Activated T-helper 9 cell treated with anti-CD3 and anti-CD28 coated beads, Interleukin-2, amount 50 U/mL, for 16 hours (primary cell): Measurements from ENCODE around the gene PTPRN2.
"Not testable (repeated sequence)": the region's sequence is repeated elsewhere in the genome, so short reads cannot be mapped to it uniquely, and the experiment has no call there.

Source experiments
- DNase-seq: peaks from one replicate; pipeline ENCODE4 v3.0.0-alpha.2; 2020; ENCODE audit warnings: low read depth

Gene PTPRN2

DNA sequence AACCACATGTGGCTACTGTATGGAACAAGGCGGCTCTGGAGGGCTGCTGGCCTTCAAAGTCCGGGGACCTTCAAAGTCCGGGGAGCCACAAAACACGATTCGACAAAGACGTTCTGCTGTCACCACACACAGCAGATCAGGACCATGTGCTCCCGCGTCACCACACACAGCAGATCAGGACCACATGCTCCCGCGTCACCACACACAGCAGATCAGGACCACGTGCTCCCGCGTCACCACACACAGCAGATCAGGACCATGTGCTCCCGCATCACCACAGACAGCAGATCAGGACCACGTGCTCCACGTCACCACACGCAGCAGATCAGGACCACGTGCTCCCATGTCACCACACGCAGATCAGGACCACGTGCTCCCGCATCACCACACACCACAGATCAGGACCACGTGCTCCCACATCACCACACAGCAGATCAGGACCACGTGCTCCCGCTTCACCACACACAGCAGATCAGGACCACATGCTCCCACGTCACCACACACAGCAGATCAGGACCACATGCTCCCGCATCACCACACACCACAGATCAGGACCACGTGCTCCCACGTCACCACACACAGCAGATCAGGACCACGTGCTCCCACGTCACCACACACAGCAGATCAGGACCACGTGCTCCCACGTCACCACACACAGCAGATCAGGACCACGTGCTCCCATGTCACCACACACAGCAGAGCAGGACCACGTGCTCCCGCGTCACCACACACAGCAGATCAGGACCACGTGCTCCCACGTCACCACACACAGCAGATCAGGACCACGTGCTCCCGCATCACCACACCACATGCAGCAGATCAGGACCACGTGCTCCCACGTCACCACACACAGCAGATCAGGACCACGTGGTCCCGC lies 1024.9 kb downstream of the PTPRN2 start:
- not testable (repeated sequence) for DNase-seq

DNA sequence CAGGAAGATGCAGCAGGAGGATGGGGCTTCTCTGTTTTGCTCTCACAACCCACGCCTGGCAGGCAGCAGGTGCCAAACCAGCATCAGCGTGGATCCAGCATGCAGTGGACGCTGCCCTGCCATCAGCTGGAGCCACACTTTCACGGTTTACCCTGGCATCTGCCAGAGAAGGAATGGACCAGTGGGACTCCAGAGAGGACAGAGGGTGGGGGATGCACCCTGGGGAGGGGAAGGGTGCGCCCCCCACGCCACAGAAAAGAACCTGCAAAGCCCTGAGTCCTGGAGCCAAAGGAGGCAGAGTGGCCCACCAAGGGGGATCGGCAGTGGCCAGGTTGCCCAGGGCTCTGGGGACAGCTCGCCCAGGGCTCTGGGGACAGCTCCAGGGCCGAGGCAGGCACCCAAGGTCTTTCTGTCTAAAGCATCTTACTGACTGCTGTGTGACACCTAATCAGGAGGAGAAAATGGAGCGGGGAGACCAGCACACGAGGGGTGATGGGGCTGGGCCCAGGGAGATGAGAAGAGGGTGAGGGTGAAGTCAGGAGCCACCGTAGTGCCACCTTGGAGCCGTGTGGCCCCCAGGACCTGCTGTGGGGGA lies 1025.7 kb downstream of the PTPRN2 start:
- DNase-seq, result no peak

DNA sequence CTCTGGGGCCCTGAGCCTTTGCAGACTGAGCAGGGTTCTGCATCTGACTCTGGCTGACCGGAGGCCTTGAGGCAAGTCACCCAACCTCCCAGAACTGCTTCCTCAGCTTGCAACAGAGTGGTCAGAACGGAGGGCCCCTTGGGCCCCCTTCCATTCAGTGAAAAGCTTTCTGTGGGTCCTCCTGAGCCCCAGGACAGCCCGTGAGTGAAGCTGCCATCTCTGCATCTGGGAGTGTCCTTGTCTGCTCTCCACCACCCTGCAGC lies 1026.2 kb downstream of the PTPRN2 start:
- no peak for DNase-seq

DNA sequence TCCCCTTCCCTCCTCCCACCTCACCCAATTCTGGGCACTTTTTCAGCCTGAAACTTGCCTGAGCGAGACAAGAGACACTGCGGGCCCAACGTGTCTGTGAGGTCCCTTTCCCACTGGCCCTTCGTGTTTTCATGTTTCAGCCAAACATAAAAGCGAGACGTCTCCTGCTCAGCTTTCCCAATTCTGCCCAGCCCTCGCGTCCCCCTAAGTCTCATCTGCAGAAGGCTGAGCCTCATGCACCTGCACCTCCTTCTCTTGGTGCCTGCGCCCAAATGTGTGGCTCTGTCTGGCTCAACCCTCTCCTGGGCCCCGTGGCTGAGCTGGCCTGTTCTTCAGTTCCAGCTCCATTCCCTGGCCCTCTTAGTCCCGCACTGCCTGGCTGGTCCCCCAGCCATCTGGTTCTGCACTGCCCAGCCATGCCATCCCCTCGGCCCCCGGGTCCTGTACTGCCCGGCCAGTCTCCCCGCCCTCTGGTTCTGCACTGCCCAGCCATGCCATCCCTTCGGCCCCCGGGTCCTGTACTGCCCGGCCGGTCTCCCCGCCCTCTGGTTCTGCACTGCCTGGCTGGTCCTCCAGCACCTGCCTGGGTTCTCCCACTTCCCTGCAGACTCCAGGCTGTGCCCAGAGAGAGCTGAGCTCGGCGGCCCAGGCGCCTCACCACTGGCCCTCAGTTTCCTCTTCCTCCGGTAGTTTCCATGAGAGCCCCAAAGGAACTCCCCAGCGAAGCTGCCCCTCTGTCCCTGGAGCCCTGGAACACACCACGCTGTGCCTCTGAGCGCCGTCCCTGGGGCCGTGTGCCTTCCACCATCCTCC lies 1026.7 kb downstream of the PTPRN2 start:
- no peak for DNase-seq

DNA sequence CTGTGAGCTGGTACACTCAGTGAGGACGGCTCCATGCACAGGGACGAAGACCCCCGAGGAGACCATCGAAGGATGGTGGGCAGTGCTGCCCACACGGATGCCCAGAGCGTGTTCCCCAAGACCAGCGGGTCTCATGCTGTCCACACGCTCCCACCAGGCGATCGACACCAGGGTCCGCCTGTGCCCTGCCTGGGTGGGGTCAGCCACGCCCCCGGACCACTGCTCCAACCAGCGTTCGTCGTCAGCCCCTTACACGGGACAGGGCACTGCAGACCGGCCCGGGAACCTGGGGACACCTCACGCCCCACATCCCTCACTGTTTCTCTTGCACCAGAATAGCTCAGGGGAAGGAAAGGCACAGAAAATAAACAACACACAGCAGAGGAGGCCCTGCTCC lies 1027.4 kb downstream of the PTPRN2 start:
- DNase-seq, result no peak

DNA sequence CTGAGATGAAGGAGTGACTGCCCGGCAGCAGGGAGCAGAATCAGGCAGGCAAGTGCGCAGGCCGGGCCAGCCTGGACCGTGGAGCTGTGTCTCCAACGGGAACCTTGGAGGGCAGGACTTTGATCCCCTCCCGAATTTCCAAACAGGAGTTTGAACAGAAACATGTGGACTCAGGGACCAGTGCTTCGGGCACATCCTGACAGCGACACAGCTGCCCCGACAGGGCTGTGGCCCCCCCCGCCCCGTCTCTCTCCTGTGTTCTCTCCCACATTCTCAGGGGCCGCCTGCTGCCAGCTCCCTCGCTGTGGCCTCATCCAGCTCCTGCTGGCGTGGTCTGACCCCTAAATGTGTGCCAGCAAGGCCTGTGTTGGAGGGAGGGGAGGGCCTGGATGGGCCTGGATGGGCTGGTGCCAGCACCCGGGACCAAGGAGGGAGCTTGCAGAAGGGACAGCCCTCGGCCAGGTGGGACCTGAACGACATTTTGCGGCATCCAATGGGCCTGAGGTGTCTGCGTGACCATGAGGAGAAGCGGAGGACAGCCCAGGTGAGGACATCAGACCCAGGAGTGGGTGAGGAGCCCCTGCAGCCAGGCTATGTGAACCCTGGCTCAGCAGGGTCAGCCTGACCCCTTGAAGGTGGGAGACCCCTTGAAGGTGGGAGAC lies 1027.9 kb downstream of the PTPRN2 start:
- DNase-seq, result no peak

DNA sequence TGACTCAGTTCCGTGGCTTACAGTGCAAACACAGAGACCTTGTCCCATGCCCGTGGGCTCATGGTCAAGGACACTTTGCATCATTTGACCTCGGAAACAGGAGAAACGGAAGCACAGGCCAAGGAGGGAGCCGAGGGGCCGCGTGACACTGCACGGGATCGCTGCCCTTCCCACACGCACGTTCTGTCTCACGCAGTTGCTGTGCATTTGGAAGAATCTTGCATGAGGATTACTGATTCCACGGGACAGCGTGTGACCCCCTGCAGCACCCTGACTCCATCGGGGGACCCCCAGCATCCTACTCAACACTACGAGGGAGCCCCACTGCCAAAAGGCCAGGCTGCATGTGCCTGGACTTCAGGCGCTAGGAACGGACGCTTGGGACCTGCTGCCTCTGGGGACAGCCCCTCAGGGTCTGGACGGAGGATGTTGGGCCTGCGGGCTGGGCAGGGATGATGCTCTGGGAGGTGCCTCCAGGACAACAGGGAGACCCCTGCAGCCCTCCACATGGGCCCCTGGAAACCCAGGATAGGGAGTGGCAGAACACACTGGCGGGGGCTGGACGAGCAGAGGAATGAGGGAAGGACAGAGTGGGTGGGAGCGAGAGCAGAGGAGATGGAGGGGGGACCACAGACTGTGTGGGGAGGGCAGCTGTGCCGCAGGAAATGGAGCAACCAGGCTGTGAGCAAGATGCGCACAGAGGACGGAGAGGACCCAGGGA lies 1028.6 kb downstream of the PTPRN2 start:
- DNase-seq, result no peak

DNA sequence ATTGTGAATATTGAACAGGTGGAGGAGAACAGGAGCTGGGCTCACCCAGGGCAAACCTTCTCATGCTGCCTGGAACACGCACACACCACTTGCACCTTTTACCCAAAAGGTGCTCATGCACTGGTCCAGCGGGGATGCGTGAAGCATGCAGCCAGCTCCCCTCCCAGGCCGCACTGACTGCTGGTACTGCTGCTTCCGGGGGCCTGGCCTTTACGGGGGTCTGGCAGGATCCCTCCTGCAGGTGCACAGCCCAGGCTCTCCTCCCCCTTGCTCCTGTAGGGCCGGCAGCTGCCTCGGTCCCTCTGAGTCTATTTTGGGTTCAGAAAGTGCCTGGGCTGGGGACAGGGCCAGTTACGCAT lies 1029.1 kb downstream of the PTPRN2 start:
- DNase-seq, result no peak

DNA sequence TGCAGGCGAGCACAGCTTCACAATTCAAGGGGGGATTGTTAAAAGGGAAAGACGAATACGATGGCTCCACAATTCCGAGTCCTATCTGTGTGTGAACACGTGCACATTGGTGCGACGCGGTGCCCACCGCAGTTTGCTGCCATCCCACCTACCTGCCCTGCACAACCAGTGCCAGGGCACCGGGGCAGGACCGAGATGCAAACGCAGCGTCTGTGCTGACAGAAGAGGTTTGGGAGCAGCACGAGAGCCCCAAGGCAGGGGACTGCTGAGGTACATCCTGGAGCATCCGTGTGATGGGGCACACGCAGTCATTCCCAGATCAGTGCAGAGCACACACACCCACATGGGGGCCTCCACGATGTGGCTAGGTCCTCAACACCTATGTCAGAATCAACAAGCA lies 1029.6 kb downstream of the PTPRN2 start:
- DNase-seq, result no peak

DNA sequence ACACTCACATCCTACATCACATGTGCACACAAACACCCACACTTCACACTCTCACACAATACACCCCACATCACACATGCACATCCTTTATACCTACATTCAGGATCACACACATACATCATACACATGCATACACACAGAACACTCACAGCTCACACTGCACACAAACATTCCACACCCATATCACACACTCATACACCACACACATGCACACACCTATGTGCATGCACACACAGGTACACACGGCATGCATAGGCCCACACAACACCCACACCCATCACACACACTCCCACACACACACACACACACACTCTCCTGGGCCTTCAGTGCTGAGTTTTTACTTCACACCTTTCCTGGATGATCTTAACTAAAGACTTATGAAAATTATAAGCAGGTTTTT lies 1030.4 kb downstream of the PTPRN2 start:
- no peak for DNase-seq

DNA sequence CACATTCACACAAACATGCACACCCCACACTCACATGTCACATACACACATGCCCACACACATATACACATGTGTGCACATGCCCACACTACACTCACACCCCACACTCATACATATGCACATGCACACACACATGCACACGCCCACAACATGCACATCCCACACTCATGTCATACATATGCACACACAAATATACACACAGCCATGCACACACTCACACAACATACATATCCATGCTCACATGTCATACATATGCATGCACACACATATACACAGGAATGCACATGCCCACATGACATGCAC lies 1031.0 kb downstream of the PTPRN2 start:
- DNase-seq, result no peak

DNA sequence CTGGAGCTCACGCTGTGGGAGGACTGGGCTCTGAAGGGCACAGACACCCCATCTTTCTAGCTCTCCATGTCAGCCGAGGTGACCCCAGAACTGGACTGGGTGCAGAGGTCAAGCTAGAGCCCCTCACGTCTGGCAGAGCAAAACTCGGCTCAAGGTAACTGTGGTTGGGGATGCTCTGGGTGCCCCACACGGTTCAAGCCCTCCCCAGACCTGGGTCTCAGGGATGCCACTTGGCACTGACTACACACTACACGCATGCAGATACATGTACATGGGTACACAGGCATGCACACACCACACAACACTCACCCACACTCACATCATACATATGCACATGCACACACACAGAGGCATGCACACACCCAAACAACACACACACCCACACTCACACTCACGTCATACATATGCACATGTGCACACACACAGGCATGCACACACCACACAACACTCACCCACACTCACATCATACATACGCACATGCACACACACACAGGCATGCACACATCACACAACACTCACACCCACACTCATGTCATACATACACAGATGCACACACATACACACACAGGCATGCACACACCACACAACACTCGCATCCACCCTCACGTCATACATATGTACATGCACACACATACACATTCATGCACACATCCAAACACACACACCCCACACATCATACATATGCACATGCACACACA lies 1031.5 kb downstream of the PTPRN2 start:
- no peak for DNase-seq

DNA sequence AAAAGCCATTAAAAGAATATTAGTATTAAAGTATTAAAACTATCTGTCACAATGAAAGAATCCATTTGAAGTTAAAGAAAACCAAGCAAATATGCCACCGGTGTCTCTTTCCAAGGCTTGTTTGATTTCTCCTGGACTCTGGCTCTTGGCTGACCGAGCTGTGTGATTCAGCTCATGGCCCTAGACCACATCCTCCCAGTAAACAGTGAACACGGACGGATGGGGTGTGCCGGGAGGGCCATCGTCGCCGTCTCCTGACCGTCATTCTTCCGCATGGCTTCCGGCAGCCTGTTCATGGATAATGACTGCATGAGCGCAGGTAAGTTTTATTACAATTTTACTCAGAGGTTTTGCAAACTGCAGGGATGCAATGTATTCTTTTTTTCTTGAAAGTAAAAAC lies 1032.3 kb downstream of the PTPRN2 start:
- DNase-seq, result no peak

DNA sequence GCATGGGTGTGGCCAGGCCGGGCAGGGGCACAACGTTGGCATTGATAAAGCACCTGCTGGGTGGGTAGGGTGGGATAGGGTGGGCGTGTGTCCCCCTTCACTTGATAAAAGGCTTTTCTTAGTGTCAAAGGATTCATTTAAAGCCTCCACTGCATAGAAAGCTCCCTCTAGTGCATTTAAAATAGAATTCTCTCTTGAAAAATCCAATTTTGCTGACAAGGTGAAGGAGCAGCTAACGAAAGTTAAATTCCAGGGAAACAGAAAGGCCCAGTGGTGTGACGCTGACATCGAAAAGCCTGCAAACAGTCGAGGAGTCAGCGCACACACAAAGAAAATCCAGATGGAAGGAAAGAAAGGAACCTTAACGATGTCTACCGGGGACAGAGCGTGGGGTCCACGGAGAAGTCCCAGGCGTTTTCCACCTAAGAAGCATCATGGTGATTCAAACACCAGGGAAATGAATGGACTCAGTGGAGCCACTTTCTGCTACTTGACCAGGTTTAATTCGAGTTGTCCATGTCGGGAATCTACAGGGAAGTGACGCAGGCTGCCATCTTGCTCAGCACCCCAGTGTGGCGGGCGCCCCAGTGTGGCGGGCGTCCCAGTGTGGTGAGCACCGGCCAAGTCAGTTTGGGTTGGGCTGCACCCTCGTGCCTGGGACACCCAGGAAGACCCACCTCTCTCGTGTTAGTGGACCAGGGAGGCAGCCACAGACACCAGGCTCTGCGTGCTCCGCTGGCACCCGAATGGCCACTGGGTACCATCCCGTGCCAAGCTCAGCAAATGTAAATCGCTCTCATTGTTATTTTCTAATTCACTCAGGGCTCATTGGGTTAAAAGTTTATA lies 1033.0 kb downstream of the PTPRN2 start:
- DNase-seq, result no peak

DNA sequence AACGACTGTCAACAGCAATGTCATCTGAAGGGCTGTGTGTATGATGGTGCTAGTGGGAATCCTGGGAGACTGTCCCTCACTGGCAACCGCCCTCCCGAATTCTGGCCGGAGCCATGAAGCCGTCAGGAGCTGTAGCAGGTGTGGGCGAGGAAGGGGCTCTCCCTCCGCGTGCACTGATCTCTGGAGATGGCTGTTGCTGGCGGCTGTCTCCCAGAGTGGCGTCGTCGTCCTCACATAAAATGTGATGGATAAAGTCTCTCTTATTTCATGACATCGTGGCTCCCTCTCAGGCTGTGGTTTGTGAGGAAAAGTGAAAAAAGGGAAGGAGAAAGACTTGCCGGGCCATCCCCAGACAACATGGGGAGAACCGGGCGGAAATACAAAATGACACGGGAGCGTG lies 1034.4 kb downstream of the PTPRN2 start:
- DNase-seq, result no peak

DNA sequence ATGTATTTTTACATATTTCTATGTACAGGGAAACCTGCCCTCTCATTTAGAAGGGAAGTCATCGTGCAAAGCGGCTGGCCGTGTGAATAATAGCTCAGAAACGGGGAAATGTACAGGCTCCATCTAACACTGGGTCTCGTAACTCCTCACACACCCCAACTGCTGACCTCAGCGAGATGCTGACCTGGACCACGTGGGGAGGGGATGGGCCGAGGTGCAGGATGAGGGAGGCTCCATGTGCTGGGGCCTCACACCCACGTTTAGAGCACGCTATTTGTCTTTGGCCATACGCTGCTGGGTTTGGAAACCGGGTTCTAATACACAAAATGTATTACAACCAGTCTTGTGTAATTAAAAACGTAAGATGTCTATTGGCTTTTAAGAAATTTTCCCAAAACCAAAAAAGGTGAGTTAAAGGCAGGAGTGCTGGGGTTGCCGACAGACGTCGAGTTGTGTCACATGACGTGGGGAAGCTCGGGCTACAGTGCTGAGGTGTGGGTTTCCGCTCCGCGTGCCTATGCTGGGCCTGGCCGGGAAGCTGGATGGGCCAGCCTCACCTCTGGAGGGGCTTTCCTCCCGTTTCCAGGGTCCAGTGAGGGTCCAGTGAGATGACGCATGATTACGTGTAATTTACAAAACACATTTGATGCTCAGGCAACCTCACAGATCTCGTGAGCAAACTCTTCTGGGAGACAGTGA lies 1035.2 kb downstream of the PTPRN2 start:
- DNase-seq, result no peak

DNA sequence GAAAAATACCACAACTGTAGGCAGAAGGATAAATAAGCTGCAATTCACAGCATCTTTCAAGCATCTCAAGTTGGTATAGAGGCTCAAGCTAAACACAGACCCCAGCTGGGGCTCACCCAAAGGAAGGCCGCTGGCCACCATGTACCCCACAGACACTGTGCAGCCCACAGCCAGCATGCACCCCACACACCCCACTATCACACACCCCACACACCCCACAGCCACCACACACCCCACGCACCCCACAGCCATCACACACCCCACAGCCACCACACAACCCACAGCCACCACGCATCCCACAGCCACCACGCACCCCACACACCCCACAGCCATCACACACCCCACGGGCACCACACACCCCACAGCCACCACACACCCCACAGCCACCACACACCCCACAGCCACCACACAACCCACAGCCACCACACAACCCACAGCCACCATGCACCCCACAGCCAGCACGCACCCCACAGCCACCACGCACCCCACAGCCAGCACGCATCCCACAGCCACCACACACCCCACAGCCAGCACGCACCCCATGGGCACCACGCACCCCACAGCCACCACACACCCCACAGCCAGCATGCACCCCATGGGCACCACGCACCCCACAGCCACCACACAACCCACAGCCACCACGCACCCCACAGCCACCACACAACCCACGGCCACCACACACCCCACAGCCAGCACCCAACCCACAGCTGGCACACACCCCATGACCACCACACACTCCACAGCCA lies 1036.1 kb downstream of the PTPRN2 start:
- DNase-seq, result no peak

DNA sequence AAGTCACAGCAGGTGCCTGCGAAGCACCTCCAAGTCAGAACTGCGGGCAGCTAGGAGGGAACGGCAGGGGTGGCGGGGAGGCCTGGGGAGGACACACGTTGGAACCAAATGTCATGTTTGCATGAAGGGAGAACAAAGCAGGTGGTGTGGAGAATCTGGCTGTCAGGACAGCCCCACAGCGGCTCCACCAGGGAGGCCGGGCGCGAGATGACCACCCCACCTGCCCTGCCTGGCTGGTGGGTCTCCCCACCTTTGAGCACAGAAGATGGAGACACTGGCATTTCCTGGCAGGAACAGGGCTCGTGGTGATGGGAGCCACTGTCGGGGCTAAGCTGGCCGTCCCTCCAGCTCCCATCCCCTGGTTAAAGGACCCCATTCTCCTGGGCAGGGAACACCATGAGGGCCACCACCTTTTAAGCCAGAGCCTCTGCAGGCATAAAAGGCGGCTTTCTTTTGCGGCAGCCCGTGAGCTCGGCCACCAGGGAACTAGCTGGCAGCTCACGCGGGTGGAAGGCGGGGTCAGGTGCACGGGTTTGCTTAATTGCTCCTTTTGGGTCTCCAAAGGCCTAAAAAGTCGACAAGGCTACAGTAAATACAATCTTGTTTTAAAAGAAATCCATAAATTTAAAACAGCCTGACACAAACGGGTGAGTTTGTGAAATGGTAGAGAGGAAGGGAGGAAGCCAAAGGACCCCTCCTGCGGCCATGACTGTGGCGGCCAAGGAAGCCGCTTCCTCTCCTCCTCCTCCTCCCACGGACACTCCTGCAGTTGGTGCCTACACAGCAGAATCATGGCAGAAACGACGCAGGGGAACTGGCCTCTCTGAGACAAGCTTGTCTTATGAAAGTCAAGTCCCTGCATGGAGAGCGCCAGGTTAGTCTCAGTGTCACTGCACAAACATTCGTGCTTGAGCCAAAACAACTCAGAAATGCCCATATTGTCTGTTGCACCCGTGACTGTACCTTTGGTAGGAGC lies 1037.0 kb downstream of the PTPRN2 start:
- no peak for DNase-seq
